Measurements from ENCODE around the gene RAB5IF. TPM values are rescaled to one million over a fixed set of nuclear protein-coding genes. Genes with fewer than 3 reads are reported as not detected.
A peak's percentile ranks its signal among the peaks of the same experiment; 100 is the strongest.

The RAB5IF gene
- polyA plus RNA-seq, 1 experiment = 92.4 TPM

DNA sequence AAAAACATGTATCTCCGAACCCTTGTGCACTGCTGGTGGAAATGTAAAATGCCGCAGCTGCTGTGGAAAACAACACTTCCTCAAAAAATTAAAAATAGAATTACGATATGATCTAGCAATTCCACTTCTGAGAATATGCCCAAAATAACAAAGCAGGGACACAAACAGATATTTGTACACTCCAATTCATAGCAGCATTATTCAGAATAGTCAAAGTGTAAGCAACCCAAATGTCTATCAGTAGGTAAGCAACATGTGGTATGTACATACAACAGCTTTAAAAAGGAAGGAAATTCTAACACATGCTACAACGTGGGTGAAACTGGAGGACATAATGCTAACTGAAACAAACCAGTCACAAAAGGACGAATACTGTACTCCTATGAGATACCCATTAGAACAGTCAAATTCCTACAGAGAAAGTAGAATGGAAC is 5.7 kb upstream of the RAB5IF start:
- Histone ChIP-seq H3K4me3 (ENCODE audit: low read depth, low read length) (no peak overlapping the region), H3K27me3 (ENCODE audit: control insufficient read depth, insufficient read depth, low read length) (no peaks in the 10 kb centered on the region), H3K36me3 (ENCODE audit: control insufficient read depth, insufficient read depth, low read length) (no peaks in the 10 kb centered on the region)
- TF ChIP-seq, protein P1, sequence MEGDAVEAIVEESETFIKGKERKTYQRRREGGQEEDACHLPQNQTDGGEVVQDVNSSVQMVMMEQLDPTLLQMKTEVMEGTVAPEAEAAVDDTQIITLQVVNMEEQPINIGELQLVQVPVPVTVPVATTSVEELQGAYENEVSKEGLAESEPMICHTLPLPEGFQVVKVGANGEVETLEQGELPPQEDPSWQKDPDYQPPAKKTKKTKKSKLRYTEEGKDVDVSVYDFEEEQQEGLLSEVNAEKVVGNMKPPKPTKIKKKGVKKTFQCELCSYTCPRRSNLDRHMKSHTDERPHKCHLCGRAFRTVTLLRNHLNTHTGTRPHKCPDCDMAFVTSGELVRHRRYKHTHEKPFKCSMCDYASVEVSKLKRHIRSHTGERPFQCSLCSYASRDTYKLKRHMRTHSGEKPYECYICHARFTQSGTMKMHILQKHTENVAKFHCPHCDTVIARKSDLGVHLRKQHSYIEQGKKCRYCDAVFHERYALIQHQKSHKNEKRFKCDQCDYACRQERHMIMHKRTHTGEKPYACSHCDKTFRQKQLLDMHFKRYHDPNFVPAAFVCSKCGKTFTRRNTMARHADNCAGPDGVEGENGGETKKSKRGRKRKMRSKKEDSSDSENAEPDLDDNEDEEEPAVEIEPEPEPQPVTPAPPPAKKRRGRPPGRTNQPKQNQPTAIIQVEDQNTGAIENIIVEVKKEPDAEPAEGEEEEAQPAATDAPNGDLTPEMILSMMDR (IDR thresholded peaks at IDR 0.05; ENCODE audit: insufficient read depth, low read depth, low read length) = no peak
- POLR2A ChIA-PET = no interaction called here
- CTCF ChIA-PET = interaction anchor here (1.9 kb wide), 1 partner anchor 11 kb away, joined by 7 read pairs; no protein-coding TSS in a partner anchor
- no peak for DNase-seq (ENCODE audit: low read depth)

DNA sequence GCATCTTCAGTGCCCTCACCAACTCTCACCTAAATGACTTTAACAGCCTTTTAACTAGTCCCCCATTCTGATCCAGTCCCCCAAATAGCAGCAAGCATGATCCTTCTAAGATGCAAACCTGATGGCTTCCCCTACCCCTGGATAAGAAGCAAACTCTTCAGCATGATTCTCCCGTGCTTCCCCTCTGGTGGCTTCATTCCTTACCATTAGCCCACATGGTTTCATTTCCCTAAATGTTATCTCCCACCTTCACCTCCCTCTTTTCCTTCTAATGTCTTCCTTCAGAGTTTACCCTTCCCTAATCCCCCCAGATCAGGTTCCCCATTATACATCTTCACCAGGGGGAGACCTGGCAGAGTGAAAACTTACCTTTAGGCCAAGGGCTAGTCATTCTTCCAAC is 4.0 kb upstream of the RAB5IF start:
- Histone ChIP-seq H3K36me3 (ENCODE audit: control insufficient read depth, insufficient read depth, low read length) (no peaks in the 10 kb centered on the region), H3K4me3 (ENCODE audit: low read depth, low read length) (no peak overlapping the region), H3K27me3 (ENCODE audit: control insufficient read depth, insufficient read depth, low read length) (no peaks in the 10 kb centered on the region)
- DNase-seq (ENCODE audit: low read depth) = no peak
- ChIA-PET CTCF (interaction anchor here (1.1 kb wide), 1 partner anchor 9 kb away, joined by 3 read pairs; no protein-coding TSS in a partner anchor), POLR2A (no interaction called here)
- TF ChIP-seq, protein P1 (IDR thresholded peaks at IDR 0.05; ENCODE audit: insufficient read depth, low read depth, low read length) = no peak

DNA sequence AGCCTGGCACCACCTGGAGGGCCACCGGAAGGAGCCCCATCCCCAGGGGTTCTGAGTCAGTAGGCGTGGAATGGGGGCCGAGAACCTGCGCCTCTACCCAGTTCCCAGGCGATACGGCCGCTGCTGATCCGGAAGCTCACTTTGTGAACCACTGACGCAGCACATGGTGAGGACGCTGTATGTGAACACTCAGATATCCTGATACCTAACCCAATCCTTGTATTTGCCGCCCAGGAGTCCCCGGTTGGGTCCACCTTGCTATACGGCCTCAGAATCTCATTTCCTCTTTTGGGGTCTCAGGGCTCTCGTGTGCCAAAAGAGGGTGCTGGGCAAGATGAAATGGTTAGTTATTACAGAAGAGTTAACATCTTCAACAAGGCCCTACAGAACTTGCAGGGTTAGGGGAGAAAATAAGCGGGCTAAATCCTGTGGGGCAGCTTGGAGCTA is 604 bp upstream of the RAB5IF start:
- DNase-seq (ENCODE audit: low read depth) = no peak
- H3K27me3 ChIP-seq (ENCODE audit: control insufficient read depth, insufficient read depth, low read length) = no peaks in the 10 kb centered on the region

DNA sequence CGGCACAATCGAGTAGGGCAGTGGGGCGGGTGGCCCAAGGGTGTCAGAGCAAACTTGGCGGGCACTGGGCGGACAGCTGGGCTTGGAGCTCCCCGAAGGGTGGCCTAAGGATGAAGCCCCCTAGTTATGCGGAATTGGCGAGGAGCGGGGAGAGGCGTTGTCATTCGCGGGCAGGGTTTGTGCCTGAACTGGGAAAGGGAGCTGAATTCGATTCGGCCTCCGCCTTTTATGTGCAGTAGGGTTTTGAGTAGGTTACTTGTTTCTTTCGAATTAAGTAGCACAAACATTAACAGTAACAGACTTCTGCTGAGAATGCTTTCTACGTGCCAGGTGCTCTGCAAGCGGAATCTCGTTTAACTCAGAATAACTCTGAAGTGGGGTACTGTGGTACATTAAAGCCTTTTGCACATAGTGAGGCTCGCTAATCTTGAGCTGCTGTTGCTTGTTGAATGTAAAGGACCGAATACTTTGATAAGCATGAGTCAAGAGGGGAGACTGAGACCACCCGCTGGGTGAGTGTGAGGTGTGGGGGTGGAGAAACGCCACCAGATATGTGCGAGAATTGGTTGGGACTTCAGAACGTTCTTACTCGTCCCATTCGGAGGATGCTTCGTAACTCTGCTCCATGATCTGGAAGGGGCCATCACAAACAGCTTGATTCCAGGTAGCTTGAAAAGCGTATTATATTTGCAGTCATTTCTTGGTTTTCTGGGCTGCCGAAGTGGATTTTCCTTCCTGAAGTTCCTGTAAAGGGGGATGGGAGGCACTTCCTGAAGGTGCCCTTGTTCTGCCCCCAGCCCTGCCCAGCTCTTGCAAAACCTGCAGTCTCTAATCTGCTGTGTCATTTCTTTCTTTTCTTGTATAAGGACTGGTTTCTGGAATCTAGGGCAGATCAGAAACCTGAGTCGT is 833 bp downstream of the RAB5IF start:
- H3K27me3 ChIP-seq (ENCODE audit: control insufficient read depth, insufficient read depth, low read length) = no peaks in the 10 kb centered on the region
- POLR2A ChIA-PET = interaction anchor here (0.6 to 0.8 kb wide), 3 partner anchors 57 to 328 kb away, joined by 3 to 4 read pairs (median 3); partner anchors contain the start of gene DSN1
- peaks cover 13% of the 10 kb centered on the region for H3K36me3 ChIP-seq (ENCODE audit: control insufficient read depth, insufficient read depth, low read length)
- no peak for DNase-seq (ENCODE audit: low read depth)
- TF ChIP-seq, protein P1 (IDR thresholded peaks at IDR 0.05; ENCODE audit: insufficient read depth, low read depth, low read length) = no peak
- CTCF ChIA-PET = interaction anchor here (0.6 to 3.0 kb wide), 20 partner anchors 11 to 1287 kb away, joined by 3 to 26 read pairs (median 5); partner anchors contain the start of gene MYL9
- H3K4me3 ChIP-seq (ENCODE audit: low read depth, low read length) = peak overlapping the region; percentile 54

More for the DNA sequence above, 604 bp upstream of the RAB5IF start:
- peaks cover 11% of the 10 kb centered on the region for H3K36me3 ChIP-seq (ENCODE audit: control insufficient read depth, insufficient read depth, low read length)
- POLR2A ChIA-PET = interaction anchor here (1.0 kb wide), 1 partner anchor 164 kb away, joined by 3 read pairs; no protein-coding TSS in a partner anchor
- CTCF ChIA-PET = interaction anchor here (0.5 to 3.0 kb wide), 21 partner anchors 10 to 448 kb away, joined by 3 to 26 read pairs (median 4); partner anchors contain the start of gene MYL9
- TF ChIP-seq, protein P1 (IDR thresholded peaks at IDR 0.05; ENCODE audit: insufficient read depth, low read depth, low read length) = no peak
- H3K4me3 ChIP-seq (ENCODE audit: low read depth, low read length) = no peak overlapping the region

Measured in BJ (cell line).